Sigmoid colon (tissue), 7 donors: ENCODE measurements around the gene PLEKHN1. TPM values are rescaled to one million over a fixed set of nuclear protein-coding genes. Genes with fewer than 3 reads are reported as not detected.
"Not testable (repeated sequence)": the region's sequence is repeated elsewhere in the genome, so short reads cannot be mapped to it uniquely, and the experiment has no call there.

Source experiments
- DNase-seq: peaks from one replicate; pipeline ENCODE4 v3.0.0-alpha.2; 2019
- H3K27ac ChIP-seq, 4 donors: fragments of 200-600 bp; sonication (generic); one replicate each; pipeline ENCODE4 v1.5.1; 2016 to 2019; ENCODE audit warnings: mild to moderate bottlenecking in 1 of 4
- H3K27me3 ChIP-seq, 3 donors: fragments of 200-600 bp; sonication (generic); one replicate each; pipeline ENCODE4 v1.5.1; 2019; ENCODE audit warnings: mild to moderate bottlenecking in 1 of 3
- H3K36me3 ChIP-seq, 4 donors: fragments of 200-600 bp; sonication (generic); one replicate each; pipeline ENCODE4 v1.5.1; 2016 to 2019
- H3K4me1 ChIP-seq, 4 donors: fragments of 200-600 bp; sonication (generic); one replicate each; pipeline ENCODE4 v1.5.1; 2017 to 2019
- H3K4me3 ChIP-seq, 4 donors: fragments of 200-600 bp; sonication (generic); one replicate each; pipeline ENCODE4 v1.5.1; 2017 to 2019; ENCODE audit warnings: mild to moderate bottlenecking in 2 of 4, moderate library complexity in 1 of 4
- H3K9me3 ChIP-seq, 4 donors: fragments of 200-600 bp in 3 of 4; sonication (generic) in 3 of 4; one replicate each; pipeline versions ENCODE4 v1.5.1 to v1.6.1; 2013 to 2019
- CTCF ChIP-seq, 4 experiments: fragments of 450-650 bp in 3 of 4; fragments of 200-600 bp in 1 of 4; IDR thresholded peaks; one replicate each; pipeline ENCODE4 v1.5.1; 2016 to 2019; ENCODE audit warnings: antibody characterized with exemption in 4 of 4, mild to moderate bottlenecking in 3 of 4, moderate library complexity in 2 of 4
- EP300 ChIP-seq, 4 donors: sonication (generic); formaldehyde crosslinking; IDR thresholded peaks; one replicate each; pipeline ENCODE4 v1.6.1; 2017; ENCODE audit warnings: antibody characterized with exemption in 4 of 4
- POLR2A ChIP-seq, 2 donors: fragments of 450-650 bp; IDR thresholded peaks; one replicate each; pipeline ENCODE4 v1.6.1; 2016; ENCODE audit warnings: antibody characterized with exemption in 2 of 2, mild to moderate bottlenecking in 2 of 2, moderate library complexity in 2 of 2
- POLR2AphosphoS5 ChIP-seq, 4 donors: sonication (generic); formaldehyde crosslinking; IDR thresholded peaks; one replicate each; pipeline ENCODE4 v1.6.1; 2017; ENCODE audit warnings: antibody characterized with exemption in 4 of 4
- WGBS, 2 donors: extraction: QIAGEN DNeasy Blood & Tissue Kit; methylation state at CpG; one replicate each; pipeline ENCODE4 v1.1.7; 2013; 5-methylcytosine and 5-hydroxymethylcytosine counted together
- intact Hi-C: fragments of 100-400 bp; cut with DNase I; formaldehyde crosslinking; loops from one replicate; pipeline ENCODE4 v1.15.1; 2023
- polyA plus RNA-seq, 3 donors: library from polyadenylated mRNA; stranded (reverse); fragments of 200-250 nt; gene quantifications; one replicate each; pipeline ENCODE4 v1.2.3, GENCODE V29; 2013
- total RNA-seq, 4 donors: library from RNA; depleted of rRNA; stranded (reverse); fragments of >200 nt; gene quantifications; one replicate each; pipeline ENCODE4 v1.1.0, GENCODE V29; 2016
- donor health status: healthy with polysubstance abuse.
- donor health status: Bipolar disorder and iron deficiency.
- donor health status: healthy.

PLEKHN1 gene
- total and polyA plus RNA-seq, 7 donors: 0.46 to 1.5 TPM; not detected in 5

DNA sequence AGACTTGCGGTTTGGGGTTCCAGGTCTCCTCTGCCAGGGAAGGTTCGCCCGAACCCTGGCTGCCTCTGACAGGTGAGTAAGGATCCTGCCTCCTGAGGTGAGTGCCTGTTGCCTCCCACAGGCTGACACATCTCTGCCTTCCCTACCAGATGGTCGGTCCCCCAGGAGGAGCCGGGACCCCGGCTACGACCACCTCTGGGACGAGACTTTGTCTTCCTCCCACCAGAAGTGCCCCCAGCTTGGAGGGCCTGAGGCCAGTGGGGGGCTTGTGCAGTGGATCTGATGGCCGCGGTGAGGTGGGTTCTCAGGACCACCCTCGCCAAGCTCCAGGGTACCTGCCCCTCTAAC lies 8.0 kb downstream of the PLEKHN1 start:
- intact Hi-C loops: no loop called here
- Histone ChIP-seq H3K9me3 (no peaks in the 10 kb centered on the region), H3K27me3 (peaks cover 33 to 70% (median 59%) of the 10 kb centered on the region in 3 donors), H3K27ac (no peak overlapping the region), H3K36me3 (no peaks in the 10 kb centered on the region), H3K4me1 (peaks cover 0 to 10% (median 9%) of the 10 kb centered on the region in 4 donors), H3K4me3 (no peak overlapping the region)
- DNase-seq: no peak
- 85 to 89% methylated on average over 11 of the region's 11 CpGs for WGBS, 2 donors
- no peak for TF ChIP-seq EP300 (IDR thresholded peaks at IDR 0.05)
- TF ChIP-seq CTCF (IDR thresholded peaks at IDR 0.05): no peak
- no peak for TF ChIP-seq POLR2A (IDR thresholded peaks at IDR 0.05)

DNA sequence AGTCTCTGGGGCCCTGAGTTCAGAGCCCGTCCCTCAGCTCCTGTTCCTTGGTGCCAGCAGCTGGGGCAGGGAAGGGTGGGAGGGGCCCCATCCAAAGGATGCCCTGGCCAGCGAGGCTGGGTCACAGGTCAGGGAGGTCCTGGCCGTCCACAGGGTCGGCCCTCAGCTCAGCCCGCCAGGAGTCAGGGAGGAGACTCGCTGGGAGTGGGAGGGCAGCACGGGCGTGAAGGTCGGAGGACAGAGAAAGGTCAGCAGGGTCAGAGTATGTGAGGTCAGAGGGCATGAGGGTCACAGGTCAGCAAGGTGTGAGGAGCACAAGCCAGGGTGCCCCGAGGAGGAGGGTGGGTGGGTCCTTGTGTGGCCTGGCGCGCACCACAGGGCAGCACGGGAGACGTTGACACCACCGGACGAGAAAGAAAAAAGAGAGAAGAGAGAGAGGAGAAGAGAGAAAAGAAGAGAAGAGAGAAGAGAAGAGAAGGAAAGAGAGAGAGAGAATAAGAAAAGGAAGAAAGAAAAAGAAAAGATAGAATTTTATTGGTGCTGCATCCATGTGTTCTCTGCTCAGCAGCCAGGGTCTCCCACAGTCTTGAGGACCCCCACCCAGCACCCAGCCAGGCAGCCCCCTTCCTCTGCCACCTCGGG lies 8.5 kb downstream of the PLEKHN1 start:
- H3K36me3 ChIP-seq: no peaks in the 10 kb centered on the region
- no peak overlapping the region for H3K27ac ChIP-seq
- no peak overlapping the region for H3K4me3 ChIP-seq
- H3K9me3 ChIP-seq: no peaks in the 10 kb centered on the region
- intact Hi-C loops: loop anchor here (5.0 kb wide), 1 partner anchor 73 kb away; no protein-coding TSS in a partner anchor
- DNase-seq: no peak
- peaks cover 0 to 10% (median 9%) of the 10 kb centered on the region in 4 donors for H3K4me1 ChIP-seq
- H3K27me3 ChIP-seq: peaks cover 33 to 66% (median 59%) of the 10 kb centered on the region in 3 donors
- WGBS, 2 donors: 60 to 79% methylated on average over 17 of the region's 17 CpGs
- TF ChIP-seq POLR2A (IDR thresholded peaks at IDR 0.05): no peak
- no peak for TF ChIP-seq POLR2AphosphoS5 (IDR thresholded peaks at IDR 0.05)
- no peak for TF ChIP-seq CTCF (IDR thresholded peaks at IDR 0.05)
- TF ChIP-seq EP300 (IDR thresholded peaks at IDR 0.05): no peak

DNA sequence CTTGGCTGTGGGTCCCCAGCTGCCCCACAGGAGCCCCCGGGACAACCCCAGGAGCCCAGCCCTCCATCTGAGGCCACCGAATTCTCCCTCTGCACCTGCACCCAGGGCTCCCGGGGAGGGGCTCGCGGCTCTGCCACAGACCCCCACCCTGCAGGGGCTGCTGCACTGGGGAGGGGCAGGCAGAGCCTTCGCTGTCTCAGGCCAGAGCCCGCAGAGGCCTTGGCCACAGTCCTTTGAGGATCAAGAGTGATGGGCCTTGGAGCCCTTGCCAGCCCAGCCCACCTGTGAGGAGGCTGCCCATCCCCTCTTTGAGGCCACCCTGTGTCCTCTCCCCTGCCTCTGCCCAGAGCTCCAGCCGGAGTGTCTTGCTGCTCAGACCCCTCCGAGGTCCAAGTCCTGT lies 9.1 kb downstream of the PLEKHN1 start:
- Histone ChIP-seq H3K36me3 (no peaks in the 10 kb centered on the region), H3K27me3 (peaks cover 32 to 61% (median 55%) of the 10 kb centered on the region in 3 donors), H3K27ac (no peak overlapping the region), H3K9me3 (no peaks in the 10 kb centered on the region), H3K4me1 (peaks cover 0 to 10% (median 9%) of the 10 kb centered on the region in 4 donors), H3K4me3 (no peak overlapping the region)
- no peak for TF ChIP-seq POLR2A (IDR thresholded peaks at IDR 0.05)
- TF ChIP-seq CTCF (IDR thresholded peaks at IDR 0.05): no peak
- no peak for TF ChIP-seq POLR2AphosphoS5 (IDR thresholded peaks at IDR 0.05)
- TF ChIP-seq EP300 (IDR thresholded peaks at IDR 0.05): no peak
- intact Hi-C loops: loop anchor here (5.0 kb wide), 1 partner anchor 73 kb away; no protein-coding TSS in a partner anchor
- WGBS, 2 donors: 41 to 65% methylated on average over 9 of the region's 9 CpGs
- no peak for DNase-seq

- DNase-seq: no peak
- H3K9me3 ChIP-seq: no peaks in the 10 kb centered on the region
- peak overlapping the region; percentile 19 to 53 (median 40) for H3K4me3 ChIP-seq
- 1 to 4% methylated on average over 40 of the region's 40 CpGs for WGBS, 2 donors
- peaks cover 25 to 53% (median 48%) of the 10 kb centered on the region in 3 donors for H3K27me3 ChIP-seq
- H3K27ac ChIP-seq: peak overlapping the region; percentile 38 to 78 (median 72)
- intact Hi-C loops: loop anchor here (5.0 kb wide), 1 partner anchor 74 kb away; no protein-coding TSS in a partner anchor
- TF ChIP-seq EP300 (IDR thresholded peaks at IDR 0.05) (no peak), CTCF (IDR thresholded peaks at IDR 0.05) (peak; percentile 30 to 81 (median 77)), POLR2A (IDR thresholded peaks at IDR 0.05) (no peak), POLR2AphosphoS5 (IDR thresholded peaks at IDR 0.05) (no peak)
- H3K4me1 ChIP-seq: peaks cover 0 to 10% (median 9%) of the 10 kb centered on the region in 4 donors
- no peaks in the 10 kb centered on the region for H3K36me3 ChIP-seq
These were observed 9.8 kb downstream of the PLEKHN1 start for GRCh38 chr1:975896-976683.

DNA sequence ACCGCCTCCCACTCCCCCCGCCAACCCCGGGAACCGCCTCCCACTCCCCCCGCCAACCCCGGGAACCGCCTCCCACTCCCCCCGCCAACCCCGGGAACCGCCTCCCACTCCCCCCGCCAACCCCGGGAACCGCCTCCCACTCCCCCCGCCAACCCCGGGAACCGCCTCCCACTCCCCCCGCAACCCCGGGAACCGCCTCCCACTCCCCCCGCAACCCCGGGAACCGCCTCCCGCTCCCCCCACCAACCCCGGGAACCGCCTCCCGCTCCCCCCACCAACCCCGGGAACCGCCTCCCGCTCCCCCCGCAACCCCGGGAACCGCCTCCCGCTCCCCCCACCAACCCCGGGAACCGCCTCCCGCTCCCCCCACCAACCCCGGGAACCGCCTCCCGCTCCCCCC lies 10.5 kb downstream of the PLEKHN1 start:
- not testable (repeated sequence) for H3K4me1 ChIP-seq, H3K4me3 ChIP-seq, H3K36me3 ChIP-seq, H3K27ac ChIP-seq, H3K9me3 ChIP-seq
- DNase-seq: peak; percentile 88
- 43 to 64% methylated on average over 16 of the region's 39 CpGs for WGBS, 2 donors
- intact Hi-C loops: loop anchor here (5.0 kb wide), 1 partner anchor 74 kb away; no protein-coding TSS in a partner anchor
- peaks cover 18 to 47% (median 40%) of the 10 kb centered on the region in 3 donors for H3K27me3 ChIP-seq
